MV-4-11 (cell line): ENCODE data around the gene PDIA6.
"Not testable (repeated sequence)": the region's sequence is repeated elsewhere in the genome, so short reads cannot be mapped to it uniquely, and the experiment has no call there.

Experiments
- DNase-seq: peaks from one replicate; lab custom pipeline; 2025; lab: John Stamatoyannopoulos, UW

The PDIA6 gene

GRCh38 chr2:10780821-10781220, 31.8 kb downstream of the PDIA6 start:
- not testable (repeated sequence) for DNase-seq

GRCh38 chr2:10780491-10780820, 32.1 kb downstream of the PDIA6 start:
- DNase-seq = no peak

- no peak for DNase-seq
Observed at GRCh38 chr2:10779776-10780490, 32.7 kb downstream of the PDIA6 start.

GRCh38 chr2:10778724-10779115, 33.9 kb downstream of the PDIA6 start:
- no peak for DNase-seq

GRCh38 chr2:10777842-10778723, 34.5 kb downstream of the PDIA6 start:
- no peak for DNase-seq

- DNase-seq = no peak
Observed at GRCh38 chr2:10777111-10777841, 35.3 kb downstream of the PDIA6 start.

GRCh38 chr2:10776231-10776977, 36.2 kb downstream of the PDIA6 start:
- DNase-seq = no peak

- DNase-seq = no peak
Observed at GRCh38 chr2:10775831-10776230, 36.8 kb downstream of the PDIA6 start.

- DNase-seq = no peak
Observed at GRCh38 chr2:10775021-10775780, 37.4 kb downstream of the PDIA6 start.

GRCh38 chr2:10774394-10774793, 38.2 kb downstream of the PDIA6 start:
- DNase-seq = no peak

GRCh38 chr2:10773821-10774341, 38.7 kb downstream of the PDIA6 start:
- DNase-seq = no peak

GRCh38 chr2:10772868-10773215, 39.7 kb downstream of the PDIA6 start:
- DNase-seq = no peak

GRCh38 chr2:10772201-10772867, 40.3 kb downstream of the PDIA6 start:
- DNase-seq = no peak

- DNase-seq = no peak
Observed at GRCh38 chr2:10771786-10772185, 40.8 kb downstream of the PDIA6 start.

GRCh38 chr2:10770956-10771750, 41.4 kb downstream of the PDIA6 start:
- no peak for DNase-seq

- DNase-seq = no peak
Observed at GRCh38 chr2:10768063-10768507, 44.5 kb downstream of the PDIA6 start.

GRCh38 chr2:10765914-10766313, 46.7 kb downstream of the PDIA6 start:
- no peak for DNase-seq

- no peak for DNase-seq
Observed at GRCh38 chr2:10765461-10765860, 47.1 kb downstream of the PDIA6 start.

- DNase-seq = no peak
Observed at GRCh38 chr2:10764896-10765295, 47.7 kb downstream of the PDIA6 start.
